ENCODE measurements around the gene TBL1XR1.

The TBL1XR1 gene

DNA sequence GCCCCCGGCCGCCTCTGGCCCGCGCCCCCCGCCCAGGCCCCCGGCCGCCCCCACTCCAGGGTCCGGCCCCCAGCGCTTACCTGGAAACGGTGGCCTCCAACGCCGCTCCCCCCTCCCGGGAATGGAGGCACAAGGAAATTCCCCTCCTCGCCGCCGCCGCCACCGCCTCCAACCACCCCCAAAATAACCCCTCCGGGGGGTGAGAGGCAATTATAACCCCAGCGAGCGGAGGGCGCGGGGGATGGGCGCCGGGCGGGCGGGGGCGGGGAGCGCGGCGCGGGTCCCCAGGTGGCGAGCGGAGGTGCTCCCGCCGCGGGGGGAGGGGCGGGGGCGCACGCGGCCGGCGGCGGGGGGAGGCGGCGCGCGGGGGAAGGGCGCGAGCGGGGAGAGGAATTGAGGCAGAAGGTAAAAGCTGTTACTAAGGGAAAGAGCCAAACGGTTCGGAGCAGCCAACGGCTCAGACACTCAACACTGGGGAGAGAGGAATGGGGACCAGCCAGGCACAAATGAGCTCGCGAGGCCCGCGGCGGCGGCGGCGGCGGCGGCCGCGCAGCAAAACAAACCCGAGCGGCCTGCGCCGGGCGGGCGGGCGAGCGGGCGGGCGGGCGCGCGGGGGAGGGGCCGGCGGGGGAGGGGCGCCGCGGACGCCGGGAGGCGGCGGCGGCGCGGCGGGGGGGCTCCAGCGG is at the start of gene TBL1XR1:
Gene TBL1XR1, minus strand, starts transcription at position 442 of the 686 bp plus-strand sequence. CDS start 132,505 bp downstream, outside the sequence.
- peak; percentile 96 for DNase-seq

GRCh38 chr3:177245250-177245649 is 48.0 kb upstream of the TBL1XR1 start:
- DNase-seq: no peak

GRCh38 chr3:177244606-177245005 is 47.3 kb upstream of the TBL1XR1 start:
- no peak for DNase-seq

- DNase-seq: no peak
These were observed 41.5 kb upstream of the TBL1XR1 start for GRCh38 chr3:177238686-177239216.

DNA sequence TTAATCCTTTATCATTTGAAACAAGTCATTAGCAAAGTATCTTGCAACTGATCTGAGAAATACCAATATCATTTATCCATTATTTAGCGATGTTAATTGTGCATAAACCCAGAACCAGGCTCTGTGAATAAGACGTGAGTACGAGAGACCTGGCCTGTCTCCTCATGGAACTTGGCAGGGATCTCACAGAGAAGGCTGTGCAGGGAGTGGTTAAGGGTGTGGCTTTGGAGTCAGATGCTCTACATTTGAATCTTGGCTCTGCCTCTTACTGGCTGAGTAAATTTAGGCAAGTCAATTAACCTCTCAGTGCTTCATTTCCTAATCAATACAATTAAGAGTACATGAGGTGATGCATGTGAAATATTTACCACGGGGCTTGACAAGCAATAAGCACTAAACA is 39.9 kb upstream of the TBL1XR1 start:
- no peak for DNase-seq

- no peak for DNase-seq
These were observed 39.4 kb upstream of the TBL1XR1 start for GRCh38 chr3:177236704-177237103.

- no peak for DNase-seq
These were observed 36.8 kb upstream of the TBL1XR1 start for GRCh38 chr3:177234121-177234520.

GRCh38 chr3:177231242-177231641 is 34.0 kb upstream of the TBL1XR1 start:
- DNase-seq: no peak

DNA sequence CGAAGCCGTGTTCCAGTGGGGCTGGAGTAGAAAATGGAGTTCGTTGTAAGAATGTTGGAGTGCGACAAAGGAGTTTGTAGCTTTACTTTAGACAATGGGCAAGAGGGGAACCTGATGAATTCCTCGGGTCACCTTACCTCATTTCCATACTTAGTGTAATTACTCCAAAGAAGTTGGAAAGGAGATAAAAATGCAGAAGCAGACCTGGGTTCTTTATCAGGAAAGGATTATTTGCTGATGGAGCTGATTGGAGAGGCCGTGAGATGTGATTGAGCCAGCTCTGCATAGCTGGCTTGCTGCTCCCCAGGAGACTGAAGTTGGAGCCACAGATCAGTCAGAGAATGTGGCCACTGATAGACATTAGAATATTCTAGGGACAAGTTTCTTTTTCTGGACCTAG is 33.4 kb upstream of the TBL1XR1 start:
- no peak for DNase-seq

- no peak for DNase-seq
These were observed 32.5 kb upstream of the TBL1XR1 start for GRCh38 chr3:177229791-177230190.

DNA sequence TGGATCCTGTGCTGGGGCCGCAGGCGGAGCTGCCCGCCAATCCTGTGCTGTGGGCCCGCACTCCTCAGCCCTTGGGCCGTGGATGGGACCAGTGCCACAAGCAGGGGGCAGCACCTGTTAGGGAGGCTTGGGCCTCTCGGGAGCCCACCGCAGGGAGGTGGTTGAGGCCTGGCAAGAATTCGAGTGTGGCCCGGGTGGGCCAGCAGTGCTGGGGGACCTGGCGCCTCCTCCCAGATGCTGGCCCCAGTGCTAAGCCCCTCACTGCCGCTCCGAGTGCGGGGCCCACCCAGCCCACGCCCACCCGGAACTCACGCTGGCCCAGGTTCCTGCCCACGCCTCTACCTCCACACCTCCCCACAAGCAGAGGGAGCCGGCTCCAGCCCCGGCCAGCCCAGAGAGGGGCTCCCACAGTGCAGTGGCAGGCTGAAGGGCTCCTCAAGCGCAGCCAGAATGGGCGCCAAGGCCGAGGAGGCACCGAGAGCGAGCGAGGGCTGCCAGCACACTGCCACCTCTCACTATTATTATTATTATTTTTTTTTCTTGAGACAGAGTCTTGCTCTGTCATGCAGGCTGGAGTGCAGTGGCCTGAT is 31.4 kb upstream of the TBL1XR1 start:
- no peak for DNase-seq

GRCh38 chr3:177224414-177224813 is 27.1 kb upstream of the TBL1XR1 start:
- no peak for DNase-seq

DNA sequence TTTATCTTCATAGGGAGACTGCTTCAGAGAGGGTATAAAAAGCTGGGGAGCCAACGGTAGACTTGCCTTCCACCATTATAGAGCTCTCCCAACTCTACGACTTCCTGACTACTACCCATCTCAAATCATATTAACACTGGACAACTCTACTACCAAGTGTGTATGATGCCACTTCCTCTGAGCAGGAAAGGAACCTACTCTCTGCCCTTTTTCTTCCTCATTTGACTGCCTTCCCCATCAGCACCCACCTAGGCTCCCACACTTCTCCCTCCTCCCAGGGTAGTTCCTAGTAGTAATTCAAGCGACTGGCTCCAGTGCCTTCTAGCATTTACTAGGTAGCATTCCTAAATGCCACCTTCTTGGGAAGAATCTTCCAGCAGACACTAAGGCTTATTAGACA is 24.5 kb upstream of the TBL1XR1 start:
- DNase-seq: no peak

DNA sequence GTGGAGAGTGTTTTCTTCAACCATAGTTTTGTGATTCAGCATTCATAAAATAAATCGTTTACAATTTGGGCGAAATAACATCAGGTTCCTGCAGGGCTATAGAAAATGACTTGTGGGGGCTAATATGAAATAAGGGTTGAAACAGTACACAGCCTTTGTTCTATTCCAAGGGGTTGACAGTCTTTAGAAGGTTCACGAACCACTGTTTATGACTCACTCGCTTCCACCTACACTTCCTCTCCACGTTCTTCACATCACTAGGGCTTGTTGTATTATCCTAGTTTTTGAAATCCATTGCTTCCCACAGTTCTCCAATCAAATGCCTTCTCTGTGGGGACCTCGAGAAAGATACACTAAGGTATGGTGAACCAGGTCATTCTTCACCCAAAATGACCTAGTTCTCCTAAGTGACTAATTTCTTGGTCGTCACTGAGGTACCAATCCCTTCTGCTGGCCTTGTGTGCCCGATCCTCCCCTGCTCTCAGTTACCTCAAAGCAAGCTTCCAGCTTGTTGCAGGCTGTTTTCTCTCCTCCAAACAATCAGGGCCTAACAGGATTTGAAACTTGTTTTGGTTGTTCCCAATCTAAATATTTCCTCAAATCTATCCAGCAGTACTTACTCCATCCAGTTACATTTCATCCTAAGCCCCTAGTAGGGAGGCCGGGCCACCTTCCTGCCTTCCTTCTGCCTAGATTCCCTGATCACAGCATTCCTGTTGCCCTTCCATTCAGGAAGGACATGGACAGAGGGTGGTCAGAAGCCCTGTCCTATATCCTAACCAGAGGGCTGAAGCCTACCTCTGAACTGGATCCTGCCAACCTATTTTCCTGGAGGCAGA is 23.1 kb upstream of the TBL1XR1 start:
- no peak for DNase-seq

GRCh38 chr3:177213801-177214535 is 16.7 kb upstream of the TBL1XR1 start:
- DNase-seq: no peak

DNA sequence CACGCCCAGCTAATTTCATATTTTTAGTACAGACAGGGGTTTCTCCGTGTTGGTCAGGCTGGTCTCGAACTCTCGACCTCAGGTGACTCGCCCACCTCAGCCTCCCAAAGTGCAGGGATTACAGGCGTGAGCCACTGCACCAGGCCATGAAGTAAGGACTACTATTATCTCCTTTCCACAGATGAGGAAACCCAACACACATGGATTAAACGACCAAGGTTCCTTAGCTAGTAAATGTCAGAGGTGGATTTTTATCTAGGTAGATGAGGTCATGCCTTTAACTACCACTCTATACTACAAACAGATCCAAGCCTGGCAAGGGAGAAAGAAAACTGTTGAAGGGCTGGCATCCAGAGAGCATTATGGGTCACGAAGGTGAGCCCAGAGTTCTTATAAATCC is 15.5 kb upstream of the TBL1XR1 start:
- DNase-seq: no peak

DNA sequence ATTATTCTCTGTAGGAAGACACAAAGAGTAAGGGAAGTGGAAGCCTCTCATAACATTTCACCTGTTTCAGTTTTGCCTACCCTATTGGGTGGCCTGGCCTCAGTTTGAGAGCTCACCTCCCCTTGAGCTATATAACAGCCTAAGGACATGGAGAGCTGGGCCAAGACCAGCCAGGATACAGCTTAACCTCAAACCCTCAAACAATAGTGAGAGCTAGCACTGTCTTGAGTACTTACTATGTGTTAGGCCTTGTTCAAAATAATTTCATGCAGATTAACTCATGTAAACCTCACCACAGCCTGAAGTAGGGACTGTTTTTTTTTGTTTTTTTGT is 15.0 kb upstream of the TBL1XR1 start:
- no peak for DNase-seq

- no peak for DNase-seq
These were observed 14.4 kb upstream of the TBL1XR1 start for GRCh38 chr3:177211503-177212277.

DNA sequence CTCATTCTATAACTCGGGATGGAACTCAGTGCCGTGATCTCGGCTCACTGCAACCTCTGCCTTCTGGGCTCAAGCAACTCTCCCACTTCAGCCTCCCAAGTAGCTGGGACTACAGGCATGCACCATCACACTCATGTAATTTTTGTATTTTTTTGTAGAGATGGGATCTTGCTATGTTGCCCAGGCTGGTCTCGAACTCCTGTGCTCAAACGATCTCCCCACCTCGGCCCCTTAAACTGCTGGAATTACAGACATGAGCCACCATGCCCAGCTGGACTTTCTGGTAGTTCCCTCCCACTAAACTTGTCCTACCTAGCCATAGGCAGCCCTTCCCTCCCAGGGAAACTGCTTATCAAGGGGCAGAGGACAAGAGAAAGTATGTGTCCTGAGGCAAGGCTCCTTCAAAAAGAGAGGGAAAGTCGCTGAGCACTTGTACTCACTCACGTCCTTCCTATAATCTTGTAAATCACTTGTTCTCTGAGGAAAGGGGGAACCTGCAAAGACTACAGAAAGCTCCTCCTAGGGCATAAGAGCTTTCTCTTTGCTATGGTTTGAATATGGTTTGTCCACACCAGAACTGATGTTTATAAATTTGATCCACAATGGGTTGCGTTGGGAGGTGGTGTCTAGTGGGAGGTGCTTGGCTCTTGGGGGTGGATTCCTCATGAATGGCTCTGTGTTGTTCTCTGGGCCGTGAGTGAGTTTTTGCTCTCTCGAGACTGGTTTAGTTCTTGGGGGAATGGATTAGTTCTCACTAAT is 13.6 kb upstream of the TBL1XR1 start:
- no peak for DNase-seq

- DNase-seq: no peak
These were observed 12.2 kb upstream of the TBL1XR1 start for GRCh38 chr3:177209509-177209908.

GRCh38 chr3:177208781-177209180 is 11.5 kb upstream of the TBL1XR1 start:
- DNase-seq: no peak

Data from left hindlimb (tissue), 1 donor.